Pancreas (tissue), 10 donors: ENCODE results near the gene CDH13. TPM values are rescaled to one million over a fixed set of nuclear protein-coding genes. Genes with fewer than 3 reads are reported as not detected.

Experiments
- ATAC-seq, 4 donors: fragments of 200-7000 bp; cut with Tn5 transposase; one replicate each; pipeline versions ENCODE4 v1.8.0 to v1.9.1; 2020; ENCODE audit warnings: mild to moderate bottlenecking in 4 of 4, moderate library complexity in 4 of 4
- DNase-seq, 6 donors: peaks; one replicate each; pipeline ENCODE4 v3.0.0-alpha.2; 2020
- FAIRE-seq: peaks from 2 replicates; lab custom pipeline; 2012; peaks lifted over from hg19 to GRCh38; lab: Jason Lieb, UNC
- H3K27ac ChIP-seq, 4 donors: fragments of 200-600 bp; sonication (generic); 1 replicate in 3 of 4; 2 replicates in 1 of 4; pipeline versions ENCODE4 v1.5.0 to v1.8.0; 2020
- H3K27me3 ChIP-seq, 4 donors: fragments of 200-600 bp; one replicate each; pipeline ENCODE4 v1.8.0; 2021
- H3K36me3 ChIP-seq, 3 donors: fragments of 200-600 bp; sonication (generic) in 1 of 3; one replicate each; pipeline versions ENCODE4 v1.5.0 to v1.8.0; 2020 to 2021
- H3K4me1 ChIP-seq, 3 donors: fragments of 200-600 bp; one replicate each; pipeline ENCODE4 v1.8.0; 2021
- H3K4me3 ChIP-seq, 4 donors: fragments of 200-600 bp; sonication (generic) in 2 of 4; one replicate each; pipeline versions ENCODE4 v1.5.0 to v1.8.0; 2020 to 2021
- H3K9me3 ChIP-seq, 4 donors: fragments of 200-600 bp; one replicate each; pipeline ENCODE4 v1.8.0; 2021
- WGBS, 2 donors: extraction: QIAGEN DNeasy Blood & Tissue Kit; methylation state at CpG; one replicate each; pipeline ENCODE4 v1.1.7; 2013; 5-methylcytosine and 5-hydroxymethylcytosine counted together
- intact Hi-C, 3 donors: fragments of 100-400 bp; cut with DNase I; formaldehyde crosslinking; loops; one replicate each; pipeline versions ENCODE4 v1.11.1 to v1.14.2; 2022
- polyA plus RNA-seq, 2 donors: library from polyadenylated mRNA; stranded (reverse); fragments of 200-250 nt; gene quantifications; one replicate each; pipeline ENCODE4 v1.2.3, GENCODE V29; 2013
- total RNA-seq, 6 donors: library from RNA; stranded (reverse); fragmentation: NEBNext Ultra II Directional in 4 of 6; extraction: Animal tissue kit (Norgen Biotek cat#: 25700) in 4 of 6; gene quantifications; one replicate each; pipeline versions ENCODE4 v1.2.1 to v1.2.4, GENCODE V29; 2021 to 2023
- TF ChIP-seq, protein P1 (sequence below), 4 donors: fragments of 200-600 bp; sonication (generic) in 3 of 4; IDR thresholded peaks; one replicate each; pipeline versions ENCODE4 v1.5.0 to v1.8.0; 2021; ENCODE audit warnings: antibody characterized with exemption in 4 of 4
- donor health status: healthy with polysubstance abuse.
- donor health status: DM: no; HTN: no; CAD: no; lungs with moderate emphysema.
- donor health status: DM: no; HTN: no; CAD: no.
- donor health status: control.
- donor health status: control.
- donor health status: Bipolar disorder and iron deficiency.
- donor health status: DM: yes; HTN: yes; CAD: no.
- donor health status: DM: no; HTN: no; CAD: no.
- donor health status: DM: no; HTN: no; CAD: no.
- donor health status: DM: yes; HTN: yes; CAD: no.

Gene CDH13
- total and polyA plus RNA-seq, 8 donors, result 0.12 to 1.0 (median 0.37) TPM

- TF ChIP-seq, protein P1, sequence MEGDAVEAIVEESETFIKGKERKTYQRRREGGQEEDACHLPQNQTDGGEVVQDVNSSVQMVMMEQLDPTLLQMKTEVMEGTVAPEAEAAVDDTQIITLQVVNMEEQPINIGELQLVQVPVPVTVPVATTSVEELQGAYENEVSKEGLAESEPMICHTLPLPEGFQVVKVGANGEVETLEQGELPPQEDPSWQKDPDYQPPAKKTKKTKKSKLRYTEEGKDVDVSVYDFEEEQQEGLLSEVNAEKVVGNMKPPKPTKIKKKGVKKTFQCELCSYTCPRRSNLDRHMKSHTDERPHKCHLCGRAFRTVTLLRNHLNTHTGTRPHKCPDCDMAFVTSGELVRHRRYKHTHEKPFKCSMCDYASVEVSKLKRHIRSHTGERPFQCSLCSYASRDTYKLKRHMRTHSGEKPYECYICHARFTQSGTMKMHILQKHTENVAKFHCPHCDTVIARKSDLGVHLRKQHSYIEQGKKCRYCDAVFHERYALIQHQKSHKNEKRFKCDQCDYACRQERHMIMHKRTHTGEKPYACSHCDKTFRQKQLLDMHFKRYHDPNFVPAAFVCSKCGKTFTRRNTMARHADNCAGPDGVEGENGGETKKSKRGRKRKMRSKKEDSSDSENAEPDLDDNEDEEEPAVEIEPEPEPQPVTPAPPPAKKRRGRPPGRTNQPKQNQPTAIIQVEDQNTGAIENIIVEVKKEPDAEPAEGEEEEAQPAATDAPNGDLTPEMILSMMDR (IDR thresholded peaks at IDR 0.05), result no peak
- H3K4me3 ChIP-seq, result no peak overlapping the region
- ATAC-seq, result no peak
- FAIRE-seq, result no peak
- DNase-seq, result no peak
- H3K27me3 ChIP-seq, result no peaks in the 10 kb centered on the region
- H3K9me3 ChIP-seq, result no peaks in the 10 kb centered on the region
- H3K36me3 ChIP-seq, result no peaks in the 10 kb centered on the region
- no peak overlapping the region for H3K27ac ChIP-seq
- 72 to 78% methylated on average over 2 of the region's 2 CpGs for WGBS, 2 donors
- H3K4me1 ChIP-seq, result peaks cover 0 to 3% (median 0%) of the 10 kb centered on the region in 3 donors
- intact Hi-C loops, result no loop called here
These were observed 124.3 kb downstream of the CDH13 start for GRCh38 chr16:82751020-82751419.

- Histone ChIP-seq H3K4me3 (no peak overlapping the region), H3K27ac (no peak overlapping the region), H3K36me3 (no peaks in the 10 kb centered on the region), H3K4me1 (peaks cover 0 to 3% (median 0%) of the 10 kb centered on the region in 3 donors), H3K27me3 (no peaks in the 10 kb centered on the region), H3K9me3 (no peaks in the 10 kb centered on the region)
- TF ChIP-seq, protein P1 (IDR thresholded peaks at IDR 0.05), result no peak
- FAIRE-seq, result no peak
- intact Hi-C loops, result no loop called here
- WGBS, 2 donors, result 82 to 93% methylated on average over 5 of the region's 5 CpGs
- ATAC-seq, result no peak
- DNase-seq, result no peak
These were observed 125.4 kb downstream of the CDH13 start for GRCh38 chr16:82752172-82752571.

GRCh38 chr16:82753821-82754220 lies 127.1 kb downstream of the CDH13 start:
- Histone ChIP-seq H3K9me3 (no peaks in the 10 kb centered on the region), H3K4me3 (no peak overlapping the region), H3K27ac (no peak overlapping the region), H3K4me1 (no peaks in the 10 kb centered on the region), H3K27me3 (no peaks in the 10 kb centered on the region), H3K36me3 (no peaks in the 10 kb centered on the region)
- FAIRE-seq (no peak), DNase-seq (no peak), ATAC-seq (no peak)
- 79 to 86% methylated on average over 4 of the region's 4 CpGs for WGBS, 2 donors
- TF ChIP-seq, protein P1 (IDR thresholded peaks at IDR 0.05), result no peak
- intact Hi-C loops, result no loop called here

DNA sequence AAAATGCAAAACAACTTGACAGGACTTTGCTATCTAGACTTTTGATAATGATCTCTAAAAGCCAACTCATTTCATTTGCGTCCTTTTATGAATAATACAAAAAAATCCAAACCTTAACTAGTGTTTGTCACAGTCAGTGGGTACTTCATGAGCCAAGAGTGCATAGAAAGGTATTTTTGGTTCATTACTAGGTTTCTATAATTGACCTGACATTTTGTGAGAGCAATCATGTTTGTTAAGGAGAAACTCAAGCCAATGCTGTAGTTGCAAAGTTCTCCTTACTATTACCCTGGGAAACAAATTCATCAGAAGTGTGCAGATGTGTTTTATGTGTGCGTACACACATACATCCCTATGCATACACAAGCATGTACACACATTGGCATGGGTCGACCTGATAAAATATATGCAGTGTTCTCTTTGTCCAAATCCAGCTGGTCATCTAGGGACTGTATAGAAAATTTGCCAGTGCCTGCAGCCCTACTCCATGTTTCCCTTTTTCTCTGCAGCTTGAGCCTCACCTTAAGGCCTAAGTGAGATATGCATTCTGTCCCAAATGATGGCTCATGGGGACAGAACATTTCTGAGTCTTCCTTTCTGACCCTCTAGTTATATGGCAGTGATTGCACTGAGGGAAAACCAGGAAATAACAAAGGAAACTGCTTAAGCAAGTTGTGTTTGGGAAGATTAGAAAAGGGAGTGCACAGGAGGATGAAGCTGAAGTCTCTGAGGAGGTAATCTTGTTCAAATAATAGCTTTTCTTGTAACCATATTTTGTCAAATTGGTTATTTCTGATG lies 128.1 kb downstream of the CDH13 start:
- no peaks in the 10 kb centered on the region for H3K9me3 ChIP-seq
- TF ChIP-seq, protein P1 (IDR thresholded peaks at IDR 0.05), result no peak
- 65 to 66% methylated on average over 3 of the region's 3 CpGs for WGBS, 2 donors
- no peaks in the 10 kb centered on the region for H3K27me3 ChIP-seq
- no peak overlapping the region for H3K4me3 ChIP-seq
- DNase-seq, result no peak
- no peak for ATAC-seq
- no peaks in the 10 kb centered on the region for H3K36me3 ChIP-seq
- H3K4me1 ChIP-seq, result no peaks in the 10 kb centered on the region
- no peak for FAIRE-seq
- H3K27ac ChIP-seq, result no peak overlapping the region
- intact Hi-C loops, result no loop called here
